Tibial nerve (tissue), 4 donors: ENCODE data around the gene SMIM44. TPM values are rescaled to one million over a fixed set of nuclear protein-coding genes. Genes with fewer than 3 reads are reported as not detected.

ENCODE experiments used
- DNase-seq, 2 donors: peaks; one replicate each; pipeline ENCODE4 v3.0.0-alpha.2; 2019; ENCODE audit warnings: low spot score in 2 of 2
- H3K27ac ChIP-seq, 4 donors: fragments of 200-600 bp; sonication (generic) in 3 of 4; one replicate each; pipeline ENCODE4 v1.5.1; 2017 to 2019; ENCODE audit warnings: mild to moderate bottlenecking in 1 of 4
- H3K27me3 ChIP-seq, 2 donors: fragments of 200-600 bp; sonication (generic) in 1 of 2; one replicate each; pipeline versions ENCODE4 v1.5.1 to v1.6.0; 2017 to 2019
- H3K36me3 ChIP-seq, 3 donors: fragments of 200-600 bp; sonication (generic); one replicate each; pipeline ENCODE4 v1.5.1; 2018 to 2019
- H3K4me1 ChIP-seq, 4 donors: fragments of 200-600 bp; sonication (generic) in 3 of 4; one replicate each; pipeline ENCODE4 v1.5.1; 2017 to 2019
- H3K4me3 ChIP-seq, 4 donors: fragments of 200-600 bp; sonication (generic) in 3 of 4; one replicate each; pipeline ENCODE4 v1.5.1; 2017 to 2019; ENCODE audit warnings: mild to moderate bottlenecking in 1 of 4, moderate library complexity in 1 of 4
- H3K9me3 ChIP-seq, 4 donors: fragments of 200-600 bp; sonication (generic) in 3 of 4; one replicate each; pipeline ENCODE4 v1.5.1; 2017 to 2019
- EP300 ChIP-seq, 2 donors: sonication (generic); formaldehyde crosslinking; IDR thresholded peaks; one replicate each; pipeline ENCODE4 v1.6.1; 2017; ENCODE audit warnings: antibody characterized with exemption in 2 of 2, mild to moderate bottlenecking in 1 of 2
- POLR2A ChIP-seq, 2 donors: fragments of 450-650 bp; IDR thresholded peaks; one replicate each; pipeline ENCODE4 v1.6.1; 2017; ENCODE audit warnings: antibody characterized with exemption in 2 of 2, mild to moderate bottlenecking in 2 of 2, moderate library complexity in 2 of 2
- WGBS, 2 donors: methylation state at CpG; one replicate each; pipeline ENCODE4 v1.1.5; 2018; 5-methylcytosine and 5-hydroxymethylcytosine counted together
- total RNA-seq, 4 donors: library from RNA; depleted of rRNA; stranded (reverse); fragments of >200 nt; gene quantifications; one replicate each; pipeline ENCODE4 v1.1.0, GENCODE V29; 2016
- TF ChIP-seq, protein P1 (sequence below), 5 experiments: fragments of 200-600 bp in 3 of 5; fragments of 450-650 bp in 2 of 5; sonication (generic) in 3 of 5; IDR thresholded peaks; one replicate each; pipeline ENCODE4 v1.5.1; 2016 to 2019; ENCODE audit warnings: antibody characterized with exemption in 5 of 5, mild to moderate bottlenecking in 3 of 5, moderate library complexity in 2 of 5

SMIM44 gene
- total RNA-seq, 4 donors from 2014 or later, result not detected

DNA sequence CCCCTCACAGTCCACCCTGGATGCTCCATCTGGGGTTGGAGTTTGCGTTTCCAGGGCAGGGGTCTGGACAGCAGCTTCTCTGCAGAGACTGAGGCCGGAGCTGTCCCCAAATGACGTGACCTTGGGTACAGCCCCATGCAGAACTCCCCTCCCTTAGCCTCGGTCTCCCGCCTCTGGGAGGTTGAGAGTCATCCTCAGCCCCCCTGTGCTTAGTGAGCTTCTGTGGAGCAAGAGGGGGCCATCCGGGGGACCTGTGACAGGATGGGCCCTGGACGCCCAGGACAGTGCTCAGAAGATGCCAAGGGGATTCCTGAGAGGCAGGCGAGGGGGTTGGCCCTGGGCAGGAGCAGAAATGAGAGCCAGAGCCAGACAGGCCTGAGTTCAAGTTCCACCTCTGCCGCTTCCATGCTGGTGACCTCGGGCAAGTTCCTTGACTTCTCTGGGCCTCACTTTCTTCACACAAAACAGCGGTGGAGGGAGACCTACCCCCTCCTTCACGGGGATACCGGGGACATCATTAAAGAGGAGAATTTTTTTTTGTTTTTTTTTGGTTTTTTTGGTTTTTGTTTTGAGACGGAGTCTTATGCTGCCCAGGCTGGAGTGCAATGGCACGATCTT is 23.2 kb downstream of the SMIM44 start:
- peaks cover 5 to 69% (median 29%) of the 10 kb centered on the region in 4 donors for H3K4me1 ChIP-seq
- H3K4me3 ChIP-seq, result no peak overlapping the region

DNA sequence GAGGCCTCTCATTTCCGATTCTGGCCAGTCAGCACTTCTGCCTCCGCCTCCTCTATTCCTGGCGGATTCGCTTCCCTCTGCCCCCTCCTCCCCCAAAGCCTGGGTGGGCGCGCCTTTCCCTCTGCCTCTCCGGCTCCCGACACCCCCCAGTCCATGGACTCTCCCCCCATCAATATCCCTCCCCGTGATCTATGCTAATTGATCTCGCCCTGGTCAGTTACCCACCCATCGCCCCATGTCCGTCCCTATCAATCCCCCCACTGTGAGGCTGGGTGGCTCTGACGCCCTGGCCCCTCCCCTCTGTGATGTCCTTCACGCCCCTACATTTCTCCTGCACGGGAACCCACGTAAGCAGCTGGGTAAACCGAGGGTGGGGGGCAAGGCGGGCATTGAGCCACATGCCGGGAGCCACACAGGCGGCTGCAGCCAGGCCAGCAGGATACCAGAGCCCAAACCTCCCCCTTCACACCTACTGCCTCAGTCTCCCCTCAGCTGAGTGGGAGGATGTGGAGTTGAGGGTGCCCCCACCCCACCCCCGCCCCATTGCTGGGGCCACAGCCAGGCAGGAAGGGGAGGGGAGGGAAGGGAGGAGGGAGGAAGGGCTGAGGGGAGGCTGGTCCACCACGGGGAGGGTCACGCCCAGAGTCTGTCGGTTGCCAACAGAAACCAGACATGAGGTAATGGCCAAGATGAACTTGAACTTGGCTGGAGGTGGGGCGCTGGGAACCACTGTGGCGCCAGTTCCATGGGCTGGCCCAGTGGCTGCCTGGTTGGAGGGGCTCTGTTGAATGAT is 24.0 kb downstream of the SMIM44 start:
- H3K4me1 ChIP-seq, result peaks cover 5 to 63% (median 29%) of the 10 kb centered on the region in 4 donors
- no peaks in the 10 kb centered on the region for H3K9me3 ChIP-seq
- H3K27ac ChIP-seq, result peak overlapping the region; percentile 66 to 92 (median 79)
- H3K4me3 ChIP-seq, result peak overlapping the region in 1 of 4 donors; percentile 9
- TF ChIP-seq EP300 (IDR thresholded peaks at IDR 0.05) (peak in 1 of 2 donors; percentile 71), POLR2A (IDR thresholded peaks at IDR 0.05) (no peak)
- TF ChIP-seq, protein P1, sequence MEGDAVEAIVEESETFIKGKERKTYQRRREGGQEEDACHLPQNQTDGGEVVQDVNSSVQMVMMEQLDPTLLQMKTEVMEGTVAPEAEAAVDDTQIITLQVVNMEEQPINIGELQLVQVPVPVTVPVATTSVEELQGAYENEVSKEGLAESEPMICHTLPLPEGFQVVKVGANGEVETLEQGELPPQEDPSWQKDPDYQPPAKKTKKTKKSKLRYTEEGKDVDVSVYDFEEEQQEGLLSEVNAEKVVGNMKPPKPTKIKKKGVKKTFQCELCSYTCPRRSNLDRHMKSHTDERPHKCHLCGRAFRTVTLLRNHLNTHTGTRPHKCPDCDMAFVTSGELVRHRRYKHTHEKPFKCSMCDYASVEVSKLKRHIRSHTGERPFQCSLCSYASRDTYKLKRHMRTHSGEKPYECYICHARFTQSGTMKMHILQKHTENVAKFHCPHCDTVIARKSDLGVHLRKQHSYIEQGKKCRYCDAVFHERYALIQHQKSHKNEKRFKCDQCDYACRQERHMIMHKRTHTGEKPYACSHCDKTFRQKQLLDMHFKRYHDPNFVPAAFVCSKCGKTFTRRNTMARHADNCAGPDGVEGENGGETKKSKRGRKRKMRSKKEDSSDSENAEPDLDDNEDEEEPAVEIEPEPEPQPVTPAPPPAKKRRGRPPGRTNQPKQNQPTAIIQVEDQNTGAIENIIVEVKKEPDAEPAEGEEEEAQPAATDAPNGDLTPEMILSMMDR (IDR thresholded peaks at IDR 0.05), result no peak
- peaks cover 8 to 62% (median 8%) of the 10 kb centered on the region in 3 donors for H3K36me3 ChIP-seq
- H3K27me3 ChIP-seq, result no peaks in the 10 kb centered on the region
- 6 to 9% methylated on average over 21 to 26 of the region's 26 CpGs for WGBS, 2 donors
- DNase-seq, result peak; percentile 83 to 87

More for the DNA sequence above, 23.2 kb downstream of the SMIM44 start:
- H3K27me3 ChIP-seq, result no peaks in the 10 kb centered on the region
- H3K27ac ChIP-seq, result peak overlapping the region; percentile 66 to 92 (median 79)
- peaks cover 5 to 60% (median 6%) of the 10 kb centered on the region in 3 donors for H3K36me3 ChIP-seq
- TF ChIP-seq POLR2A (IDR thresholded peaks at IDR 0.05), result no peak
- no peak for TF ChIP-seq EP300 (IDR thresholded peaks at IDR 0.05)
- TF ChIP-seq, protein P1 (IDR thresholded peaks at IDR 0.05), result no peak
- H3K9me3 ChIP-seq, result no peaks in the 10 kb centered on the region
- no peak for DNase-seq
- 57 to 63% methylated on average over 12 to 15 of the region's 15 CpGs for WGBS, 2 donors

GRCh38 chr19:3458229-3459088 is 24.8 kb downstream of the SMIM44 start:
- peaks cover 7 to 62% (median 11%) of the 10 kb centered on the region in 3 donors for H3K36me3 ChIP-seq
- 24 to 35% methylated on average over 17 to 18 of the region's 19 CpGs for WGBS, 2 donors
- H3K9me3 ChIP-seq, result no peaks in the 10 kb centered on the region
- no peak for TF ChIP-seq EP300 (IDR thresholded peaks at IDR 0.05)
- no peak for TF ChIP-seq POLR2A (IDR thresholded peaks at IDR 0.05)
- TF ChIP-seq, protein P1 (IDR thresholded peaks at IDR 0.05), result no peak
- DNase-seq, result no peak
- H3K4me1 ChIP-seq, result peaks cover 5 to 56% (median 29%) of the 10 kb centered on the region in 4 donors
- H3K4me3 ChIP-seq, result peak overlapping the region in 1 of 4 donors; percentile 9
- peak overlapping the region; percentile 66 to 92 (median 79) for H3K27ac ChIP-seq
- H3K27me3 ChIP-seq, result no peaks in the 10 kb centered on the region

DNA sequence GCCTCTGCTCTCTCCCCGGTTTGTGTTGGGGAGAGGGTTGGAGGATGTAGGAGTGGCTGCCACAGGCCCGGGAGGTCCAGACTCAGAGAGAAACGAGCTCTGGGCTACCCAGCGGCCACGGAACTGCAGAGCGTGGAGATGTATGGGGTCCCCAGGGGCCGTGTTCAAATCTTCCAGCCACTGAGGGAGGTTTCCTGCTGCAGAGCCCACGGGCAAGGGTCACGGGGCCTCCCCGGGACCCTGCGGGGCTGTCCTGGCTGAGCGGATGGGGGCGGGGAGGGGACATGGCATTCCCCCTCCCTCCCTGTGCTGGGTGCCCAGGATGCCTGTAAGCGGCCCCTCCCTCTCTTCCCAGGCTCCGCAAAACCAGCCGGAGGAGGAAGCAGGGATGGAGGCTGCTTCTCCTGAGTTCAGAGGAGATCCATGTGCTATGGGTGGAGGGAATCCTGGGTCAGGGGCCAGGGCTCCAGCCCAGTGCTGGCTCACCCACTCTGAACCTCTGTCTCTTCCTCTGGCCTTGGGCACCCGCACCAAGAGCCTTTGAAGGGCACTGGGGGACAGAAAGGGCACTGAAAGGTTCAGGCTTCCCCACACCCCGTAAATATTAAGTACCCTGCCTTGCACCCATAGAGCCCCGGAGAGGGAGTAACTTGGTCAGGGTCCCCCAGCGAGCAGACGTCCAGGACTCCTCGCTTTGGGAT is 25.6 kb downstream of the SMIM44 start:
- DNase-seq, result no peak
- 31 to 39% methylated on average over 12 to 18 of the region's 22 CpGs for WGBS, 2 donors
- Histone ChIP-seq H3K36me3 (peaks cover 11 to 62% (median 14%) of the 10 kb centered on the region in 3 donors), H3K9me3 (no peaks in the 10 kb centered on the region), H3K27me3 (no peaks in the 10 kb centered on the region), H3K4me1 (peaks cover 5 to 49% (median 29%) of the 10 kb centered on the region in 4 donors), H3K4me3 (no peak overlapping the region), H3K27ac (peak overlapping the region; percentile 66 to 92 (median 79))
- TF ChIP-seq EP300 (IDR thresholded peaks at IDR 0.05) (no peak), POLR2A (IDR thresholded peaks at IDR 0.05) (no peak)
- TF ChIP-seq, protein P1 (IDR thresholded peaks at IDR 0.05), result no peak
